GM23248 (cell line): ENCODE results near the gene SLC30A10. TPM values are rescaled to one million over a fixed set of nuclear protein-coding genes. Genes with fewer than 3 reads are reported as not detected.
"Not testable (repeated sequence)": the region's sequence is repeated elsewhere in the genome, so short reads cannot be mapped to it uniquely, and the experiment has no call there.

Experiments
- DNase-seq: peaks from one replicate; pipeline ENCODE4 v3.0.0-alpha.2; 2015
- H2AFZ ChIP-seq: fragments of 200-600 bp; sonication (generic); 2 replicates; pipeline ENCODE4 v1.6.1; 2016; ENCODE audit warnings: antibody characterized with exemption
- H3F3A ChIP-seq: fragments of 200-600 bp; sonication (generic); 2 replicates; pipeline ENCODE4 v1.6.1; 2016; ENCODE audit warnings: mild to moderate bottlenecking, antibody characterized with exemption, mixed run types; ENCODE audit not compliant: insufficient read depth
- H3K27ac ChIP-seq: fragments of 200-600 bp; sonication (generic); 2 replicates; pipeline ENCODE4 v1.5.1; 2016; ENCODE audit warnings: mild to moderate bottlenecking
- H3K27me3 ChIP-seq: fragments of 200-600 bp; sonication (generic); replicated peaks from 2 replicates; pipeline ENCODE4 v1.6.1; 2016; ENCODE audit warnings: mild to moderate bottlenecking; ENCODE audit not compliant: insufficient read depth
- H3K36me3 ChIP-seq: fragments of 200-600 bp; sonication (generic); 2 replicates; pipeline ENCODE4 v1.6.1; 2016; ENCODE audit warnings: low read depth, mild to moderate bottlenecking
- H3K4me1 ChIP-seq: fragments of 200-600 bp; sonication (generic); 2 replicates; pipeline ENCODE4 v1.6.1; 2016; ENCODE audit warnings: mild to moderate bottlenecking; ENCODE audit not compliant: insufficient read depth
- H3K4me2 ChIP-seq: fragments of 200-600 bp; sonication (generic); one replicate; pipeline ENCODE4 v1.6.1; 2016; ENCODE audit warnings: mild to moderate bottlenecking; ENCODE audit not compliant: unreplicated experiment
- H3K4me3 ChIP-seq: fragments of 200-600 bp; sonication (generic); 2 replicates; pipeline ENCODE4 v1.5.1; 2016; ENCODE audit warnings: mild to moderate bottlenecking
- H3K79me2 ChIP-seq: fragments of 200-600 bp; sonication (generic); 2 replicates; pipeline ENCODE4 v1.6.1; 2016; ENCODE audit warnings: mild to moderate bottlenecking; ENCODE audit not compliant: insufficient read depth
- H3K9ac ChIP-seq: fragments of 200-600 bp; sonication (generic); 2 replicates; pipeline ENCODE4 v1.6.1; 2016; ENCODE audit warnings: mild to moderate bottlenecking
- H3K9me2 ChIP-seq: fragments of 200-600 bp; sonication (generic); 2 replicates; pipeline ENCODE4 v1.6.1; 2016; ENCODE audit warnings: mixed run types, mild to moderate bottlenecking, moderate library complexity; ENCODE audit not compliant: insufficient read depth
- H3K9me3 ChIP-seq: fragments of 200-600 bp; sonication (generic); one replicate; pipeline ENCODE4 v1.6.1; 2017; ENCODE audit warnings: low read depth
- H4K20me1 ChIP-seq: fragments of 200-600 bp; sonication (generic); 2 replicates; pipeline ENCODE4 v1.6.0; 2016; ENCODE audit not compliant: insufficient read depth
- EZH2 ChIP-seq: fragments of 200-600 bp; sonication (generic); IDR thresholded peaks from 2 replicates; pipeline ENCODE4 v1.6.1; 2018; ENCODE audit warnings: antibody characterized with exemption, mild to moderate bottlenecking; ENCODE audit not compliant: insufficient read depth, poor library complexity, severe bottlenecking
- EZH2phosphoT487 ChIP-seq: fragments of 200-600 bp; sonication (generic); IDR thresholded peaks from 2 replicates; pipeline ENCODE4 v1.6.1; 2018; ENCODE audit warnings: antibody characterized with exemption, moderate library complexity, mild to moderate bottlenecking, low read depth; ENCODE audit not compliant: insufficient read depth
- WGBS, 2 experiments: methylation state at CpG; one replicate each; pipeline ENCODE4 v1.1.6; 2015 to 2017; ENCODE audit warnings: low lambda C conversion rate in 2 of 2, low coverage in 1 of 2; ENCODE audit errors: missing lambda C conversion rate in 2 of 2; 5-methylcytosine and 5-hydroxymethylcytosine counted together
- in situ Hi-C: fragments of 300-500 bp; cut with MboI; formaldehyde crosslinking; loops from 2 replicates; pipeline ENCODE4 v1.15.0; 2020
- polyA plus RNA-seq: library from polyadenylated mRNA; unstranded; fragments of >200 nt; fragmentation: Nextera tagmentation; extraction: Ambion mirVana; gene quantifications from 2 replicates; pipeline ENCODE4 v1.2.1, GENCODE V29; 2016
- small RNA-seq: library from RNA; depleted of rRNA; stranded (forward); fragments of <200 nt; gene quantifications from one replicate; pipeline ENCODE3, GENCODE V24; 2014; ENCODE audit warnings: low read depth, low replicate concordance
- total RNA-seq: library from RNA; depleted of rRNA; stranded (reverse); fragments of >200 nt; shearing (Covaris generic); gene quantifications from 2 replicates; pipeline ENCODE4 v1.2.3, GENCODE V29; 2014; rRNA removed

The SLC30A10 gene
- total and polyA plus RNA-seq, 2 experiments from 2014 or later: not detected

DNA sequence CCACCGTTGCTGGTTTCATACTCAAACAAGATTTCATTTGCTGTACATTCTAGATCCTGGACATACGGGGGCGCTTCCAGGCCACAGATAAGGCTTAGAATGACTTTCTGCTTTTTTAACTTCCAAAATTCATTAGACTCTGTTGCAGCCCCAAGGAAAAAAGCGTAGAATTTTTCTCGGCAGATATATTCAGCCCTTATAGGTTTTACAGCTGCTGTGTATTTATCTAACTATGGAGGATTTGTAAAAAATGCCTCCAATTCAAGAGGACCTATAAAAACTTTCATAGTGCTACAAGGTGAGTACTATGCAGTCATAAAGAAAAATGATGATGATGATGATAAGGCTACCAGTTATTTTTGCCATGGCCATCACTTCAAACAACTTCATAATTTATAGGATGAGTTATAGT is 51.6 kb downstream of the SLC30A10 start:
- in situ Hi-C loops: no loop called here
- no peak overlapping the region for H3K9ac ChIP-seq
- no peaks in the 10 kb centered on the region for H3K79me2 ChIP-seq
- no peak for TF ChIP-seq EZH2phosphoT487
- H3K9me3 ChIP-seq: no peaks in the 10 kb centered on the region
- no peak for DNase-seq
- no peaks in the 10 kb centered on the region for H3F3A ChIP-seq
- no peaks in the 10 kb centered on the region for H3K4me1 ChIP-seq
- H3K27me3 ChIP-seq: no peaks in the 10 kb centered on the region
- no peak overlapping the region for H3K4me2 ChIP-seq
- H3K4me3 ChIP-seq: no peak overlapping the region
- H3K36me3 ChIP-seq: no peaks in the 10 kb centered on the region
- H3K9me2 ChIP-seq: no peaks in the 10 kb centered on the region
- H3K27ac ChIP-seq: no peak overlapping the region
- 53 to 58% methylated on average over 5 of the region's 5 CpGs for WGBS, 2 experiments
- H2AFZ ChIP-seq: no peak overlapping the region
- no peaks in the 10 kb centered on the region for H4K20me1 ChIP-seq

DNA sequence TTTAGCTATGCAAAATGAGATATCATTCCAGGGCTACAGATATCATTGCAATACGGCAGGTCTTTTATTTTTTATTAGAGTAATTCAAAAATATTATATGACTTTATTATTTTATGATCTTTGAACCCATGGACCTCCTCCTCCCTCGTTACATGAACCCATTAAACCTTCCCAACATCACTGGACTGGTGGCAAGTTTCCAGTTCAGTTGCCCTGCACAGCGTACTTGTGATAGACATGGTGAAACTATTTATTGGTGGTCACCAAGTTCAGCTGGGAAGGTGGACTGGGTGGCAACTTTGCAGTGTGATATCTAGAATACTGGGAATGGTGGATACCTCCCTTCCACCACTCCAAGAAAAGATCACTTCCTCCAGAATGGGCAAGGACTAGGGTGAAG is 52.5 kb downstream of the SLC30A10 start:
- 21 to 23% methylated on average over 3 of the region's 3 CpGs for WGBS, 2 experiments

DNA sequence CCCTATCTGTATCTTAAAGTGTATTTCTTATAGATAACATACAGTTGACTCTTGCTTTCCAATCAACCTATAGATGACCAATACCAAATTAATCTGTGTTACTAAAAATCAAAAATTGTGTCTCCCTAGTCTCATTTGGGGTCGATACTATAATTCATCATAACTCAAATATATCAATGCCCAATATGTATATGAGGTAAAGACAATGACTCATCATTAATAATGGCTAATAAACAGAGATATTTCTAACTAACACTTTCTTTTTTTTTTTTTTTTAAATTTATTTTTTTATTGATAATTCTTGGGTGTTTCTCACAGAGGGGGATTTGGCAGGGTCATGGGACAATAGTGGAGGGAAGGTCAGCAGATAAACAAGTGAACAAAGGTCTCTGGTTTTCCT is 55.8 kb downstream of the SLC30A10 start:
- H3K9ac ChIP-seq, H3K4me2 ChIP-seq, H3K4me1 ChIP-seq, H3K27ac ChIP-seq, H3F3A ChIP-seq, DNase-seq, H3K79me2 ChIP-seq, H2AFZ ChIP-seq, H4K20me1 ChIP-seq, H3K9me2 ChIP-seq, H3K4me3 ChIP-seq, H3K9me3 ChIP-seq, H3K27me3 ChIP-seq, in situ Hi-C loops, H3K36me3 ChIP-seq: not testable (repeated sequence)
- WGBS, 2 experiments: 0 to 10% methylated on average over 1 of the region's 1 CpG

More for the DNA sequence above, 52.5 kb downstream of the SLC30A10 start:
- H3K4me2 ChIP-seq: no peak overlapping the region
- H4K20me1 ChIP-seq: no peaks in the 10 kb centered on the region
- H3K36me3 ChIP-seq: no peaks in the 10 kb centered on the region
- H3K9me3 ChIP-seq: no peaks in the 10 kb centered on the region
- no peak overlapping the region for H3K9ac ChIP-seq
- no peaks in the 10 kb centered on the region for H3F3A ChIP-seq
- no peaks in the 10 kb centered on the region for H3K27me3 ChIP-seq
- no peaks in the 10 kb centered on the region for H3K9me2 ChIP-seq
- no peak overlapping the region for H3K4me3 ChIP-seq
- no peak overlapping the region for H2AFZ ChIP-seq
- in situ Hi-C loops: no loop called here
- DNase-seq: no peak
- no peaks in the 10 kb centered on the region for H3K4me1 ChIP-seq
- TF ChIP-seq EZH2: no peak
- H3K79me2 ChIP-seq: no peaks in the 10 kb centered on the region
- no peak overlapping the region for H3K27ac ChIP-seq

DNA sequence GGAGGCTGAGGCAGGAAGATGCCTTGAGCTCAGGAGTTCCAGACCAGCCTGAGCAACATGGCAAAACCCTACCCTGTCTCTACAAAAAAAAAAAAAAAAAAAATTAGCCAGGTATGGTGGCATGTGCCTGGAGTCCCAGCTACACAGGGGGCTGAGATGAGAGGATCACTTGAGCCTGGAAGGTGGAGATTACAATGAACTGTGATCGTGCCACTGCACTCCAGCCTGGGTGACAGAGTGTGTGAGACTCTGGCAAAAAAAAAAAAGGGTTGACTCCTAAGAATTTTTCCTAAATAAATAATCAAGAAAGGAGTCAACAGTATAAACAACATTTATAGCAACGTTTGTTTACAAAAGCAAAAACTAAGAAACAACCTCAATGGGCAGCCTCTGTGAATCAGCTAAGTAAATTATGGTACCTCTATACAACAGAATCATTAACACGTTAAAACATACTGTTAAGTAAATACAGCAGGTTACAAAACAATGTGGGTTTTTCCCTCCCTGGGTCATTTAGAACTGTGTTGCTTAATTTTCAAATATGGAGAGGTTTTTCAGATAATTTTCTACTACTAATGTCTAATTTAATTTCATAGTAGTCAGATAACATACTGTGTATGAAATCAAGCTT is 56.8 kb downstream of the SLC30A10 start:
- no peaks in the 10 kb centered on the region for H3K4me1 ChIP-seq
- H3K27ac ChIP-seq: no peak overlapping the region
- H3K9ac ChIP-seq: no peak overlapping the region
- in situ Hi-C loops: no loop called here
- no peaks in the 10 kb centered on the region for H3F3A ChIP-seq
- 28 to 34% methylated on average over 3 of the region's 3 CpGs for WGBS, 2 experiments
- no peaks in the 10 kb centered on the region for H3K36me3 ChIP-seq
- H2AFZ ChIP-seq: no peak overlapping the region
- H4K20me1 ChIP-seq: no peaks in the 10 kb centered on the region
- TF ChIP-seq EZH2 (no peak), EZH2phosphoT487 (no peak)
- no peaks in the 10 kb centered on the region for H3K9me3 ChIP-seq
- H3K4me3 ChIP-seq: no peak overlapping the region
- DNase-seq: no peak
- no peaks in the 10 kb centered on the region for H3K9me2 ChIP-seq
- no peak overlapping the region for H3K4me2 ChIP-seq
- no peaks in the 10 kb centered on the region for H3K79me2 ChIP-seq
- no peaks in the 10 kb centered on the region for H3K27me3 ChIP-seq

DNA sequence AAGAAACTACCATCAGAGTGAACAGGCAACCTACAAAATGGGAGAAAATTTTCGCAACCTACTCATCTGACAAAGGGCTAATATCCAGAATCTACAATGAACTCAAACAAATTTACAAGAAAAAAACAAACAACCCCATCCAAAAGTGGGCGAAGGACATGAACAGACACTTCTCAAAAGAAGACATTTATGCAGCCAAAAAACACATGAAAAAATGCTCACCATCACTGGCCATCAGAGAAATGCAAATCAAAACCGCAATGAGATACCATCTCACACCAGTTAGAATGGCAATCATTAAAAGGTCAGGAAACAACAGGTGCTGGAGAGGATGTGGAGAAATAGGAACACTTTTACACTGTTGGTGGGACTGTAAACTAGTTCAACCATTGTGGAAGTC is 59.7 kb downstream of the SLC30A10 start:
- H3F3A ChIP-seq, H3K79me2 ChIP-seq, H3K9me2 ChIP-seq, H2AFZ ChIP-seq, DNase-seq, H3K4me2 ChIP-seq, H3K36me3 ChIP-seq, H3K27ac ChIP-seq, H3K4me3 ChIP-seq, H4K20me1 ChIP-seq, H3K4me1 ChIP-seq, H3K9me3 ChIP-seq, in situ Hi-C loops, H3K27me3 ChIP-seq, H3K9ac ChIP-seq: not testable (repeated sequence)
- whole genome bisulfite sequencing, 2 experiments: 29 to 48% methylated on average over 1 to 2 of the region's 3 CpGs

Small RNA genes within 50 kb of the gene (small RNA-seq; reads per million reads assigned to genes)
- gene RF00012: not detected

Other genes with a start within 250 kb of the SLC30A10 start
- gene EPRS1, start 117.9 kb upstream of the SLC30A10 start, total RNA-seq: 141 and 151 TPM in 2 replicates
- 167 and 169 TPM in 2 replicates for gene EPRS1, start 117.9 kb upstream of the SLC30A10 start, polyA plus RNA-seq
- gene BPNT1, start 161.2 kb upstream of the SLC30A10 start, total RNA-seq: 25.1 and 36.7 TPM in 2 replicates
- gene BPNT1, start 161.2 kb upstream of the SLC30A10 start, polyA plus RNA-seq: 12.0 and 12.2 TPM in 2 replicates
- 93.3 and 98.5 TPM in 2 replicates for gene IARS2, start 165.6 kb upstream of the SLC30A10 start, total RNA-seq
- gene IARS2, start 165.6 kb upstream of the SLC30A10 start, polyA plus RNA-seq: 67.0 and 67.1 TPM in 2 replicates